HCT116 (cell line): ENCODE measurements around the gene PLA2G4B. TPM values are rescaled to one million over a fixed set of nuclear protein-coding genes. Genes with fewer than 3 reads are reported as not detected.

ENCODE experiments used
- ATAC-seq: fragments of 200-7000 bp; cut with Tn5 transposase; 2 replicates; pipeline ENCODE4 v1.9.1; 2020; ENCODE audit warnings: mild to moderate bottlenecking, moderate library complexity
- BruUV-seq: library from RNA; stranded (reverse); fragments of 400-500 nt; replicated peaks from 2 replicates; lab custom pipeline; 2021; lab: Mats Ljungman, UMichigan
- CTCF ChIA-PET: fragments of 300-600 bp; sonication (Branson Sonifier 250); formaldehyde crosslinking; loops from one replicate; lab custom pipeline; 2021; ENCODE audit warnings: antibody characterized with exemption; lab: Charles Lee
- POLR2A ChIA-PET: fragments of 300-600, 350-600 bp; sonication (Branson Sonifier 250); formaldehyde crosslinking; loops from one replicate; lab custom pipeline; 2021; ENCODE audit warnings: antibody characterized with exemption; lab: Charles Lee
- RAD21 ChIA-PET, 2 experiments: fragments of 300-600 bp; sonication (Branson Sonifier 250); formaldehyde crosslinking; loops; one replicate each; lab custom pipeline; 2023; ENCODE audit warnings: low total read pairs in 2 of 2; ENCODE audit not compliant: uncharacterized antibody in 2 of 2, unreplicated experiment in 2 of 2, low non-redundant PET in 1 of 2; lab: Charles Lee
- DNase-seq: peaks from one replicate; pipeline ENCODE4 v3.0.0-alpha.2; 2010; ENCODE audit warnings: low read depth, low spot score
- H2AFZ ChIP-seq: fragments of 200-600 bp; shearing (Covaris generic), sonication (generic); 2 replicates; pipeline ENCODE4 v1.6.1; 2017; ENCODE audit warnings: low read depth, mixed run types, mixed read lengths, antibody characterized with exemption, low read length; ENCODE audit not compliant: poor library complexity, severe bottlenecking
- H3K27ac ChIP-seq: 2 replicates; pipeline ENCODE4 v1.5.1; 2012; ENCODE audit warnings: low read depth, low read length
- H3K27me3 ChIP-seq: fragments of 200-600 bp; sonication (generic); 2 replicates; pipeline ENCODE4 v1.6.1; 2016; ENCODE audit warnings: mixed run types, low read length, mixed read lengths; ENCODE audit not compliant: insufficient read depth
- H3K36me3 ChIP-seq, 2 experiments: fragments of 200-500 bp in 1 of 2; fragments of 200-600 bp in 1 of 2; sonication (Bioruptor generic) in 1 of 2; sonication (generic) in 1 of 2; 2 replicates each; pipeline versions ENCODE4 v1.5.1 to v1.6.1; 2014 to 2016; ENCODE audit warnings: low read length in 2 of 2, inconsistent platforms in 1 of 2, mixed read lengths in 1 of 2, mixed run types in 1 of 2; ENCODE audit not compliant: insufficient read depth in 2 of 2, control insufficient read depth in 1 of 2
- H3K4me1 ChIP-seq, 2 experiments: fragments of 200-600 bp in 1 of 2; sonication (generic) in 1 of 2; 2 replicates each; pipeline versions ENCODE4 v1.5.1 to v1.6.1; 2012 to 2017; ENCODE audit warnings: low read length in 2 of 2, inconsistent platforms in 1 of 2, mild to moderate bottlenecking in 1 of 2, mixed read lengths in 1 of 2, mixed run types in 1 of 2, moderate library complexity in 1 of 2; ENCODE audit not compliant: insufficient read depth in 2 of 2, control insufficient read depth in 1 of 2
- H3K4me2 ChIP-seq: fragments of 200-600 bp; sonication (generic); 2 replicates; pipeline ENCODE4 v1.6.1; 2017; ENCODE audit warnings: mixed run types, low read length, mixed read lengths
- H3K4me3 ChIP-seq, 2 experiments: fragments of 200-600 bp in 1 of 2; sonication (generic) in 1 of 2; replicated peaks in 1 of 2; 2 replicates each; pipeline ENCODE4 v1.5.1; 2011 to 2016; ENCODE audit warnings: low read length in 2 of 2, control low read depth in 1 of 2, low read depth in 1 of 2, mild to moderate bottlenecking in 1 of 2, mixed read lengths in 1 of 2, mixed run types in 1 of 2
- H3K79me2 ChIP-seq: fragments of 200-600 bp; sonication (generic); 2 replicates; pipeline ENCODE4 v1.6.1; 2017; ENCODE audit warnings: mild to moderate bottlenecking, mixed run types, low read length, moderate library complexity, mixed read lengths; ENCODE audit not compliant: insufficient read depth
- H3K9ac ChIP-seq: fragments of 200-600 bp; sonication (generic); 2 replicates; pipeline ENCODE4 v1.6.1; 2016; ENCODE audit warnings: low read length, mixed read lengths
- H3K9me2 ChIP-seq: fragments of 200-600 bp; sonication (generic), shearing (Covaris generic); 2 replicates; pipeline ENCODE4 v1.6.1; 2017; ENCODE audit warnings: mixed run types, mild to moderate bottlenecking, moderate library complexity; ENCODE audit not compliant: insufficient read depth
- H3K9me3 ChIP-seq, 2 experiments: fragments of 200-500 bp in 1 of 2; fragments of 200-600 bp in 1 of 2; sonication (Bioruptor generic) in 1 of 2; sonication (generic) in 1 of 2; 2 replicates each; pipeline ENCODE4 v1.6.1; 2014 to 2017; ENCODE audit warnings: low read length in 2 of 2, mixed read lengths in 2 of 2, inconsistent platforms in 1 of 2, low read depth in 1 of 2, mild to moderate bottlenecking in 1 of 2, mixed run types in 1 of 2, moderate library complexity in 1 of 2; ENCODE audit not compliant: control insufficient read depth in 1 of 2, insufficient read depth in 1 of 2
- H4K20me1 ChIP-seq: fragments of 200-600 bp; sonication (generic), shearing (Covaris generic); 2 replicates; pipeline ENCODE4 v1.6.1; 2017; ENCODE audit warnings: mixed run types, mild to moderate bottlenecking, moderate library complexity; ENCODE audit not compliant: insufficient read depth
- ATF3 ChIP-seq: IDR thresholded peaks from 2 replicates; pipeline ENCODE4 v1.6.1; 2012
- MAX ChIP-seq: IDR thresholded peaks from 2 replicates; pipeline ENCODE4 v1.6.1; 2012
- REST ChIP-seq: IDR thresholded peaks from 2 replicates; pipeline ENCODE4 v1.6.1; 2012; ENCODE audit warnings: low read depth
- intact Hi-C: fragments of 100-400 bp; cut with micrococcal nuclease; formaldehyde crosslinking; loops from 2 replicates; pipeline ENCODE4 v1.10.0; 2022
- total RNA-seq: library from RNA; stranded (reverse); gene quantifications from one replicate; pipeline ENCODE4 v1.2.1, GENCODE V29; 2021; ENCODE audit not compliant: unreplicated experiment

The PLA2G4B gene
- total RNA-seq, 1 experiment from 2014 or later, result 4.7 TPM

- no peak for DNase-seq
- no peak overlapping the region for H3K4me3 ChIP-seq
- no peaks in the 10 kb centered on the region for H3K36me3 ChIP-seq
- no peak overlapping the region for H2AFZ ChIP-seq
- H3K9me2 ChIP-seq, result no peaks in the 10 kb centered on the region
- ChIA-PET RAD21 (no interaction called here), POLR2A (no interaction called here), CTCF (no interaction called here)
- no peaks in the 10 kb centered on the region for H3K79me2 ChIP-seq
- no TSS peak for BruUV-seq
- H3K4me1 ChIP-seq, result peaks cover 0 to 8% of the 10 kb centered on the region in 2 experiments; a peak in 2 of 4 replicates
- H3K4me2 ChIP-seq, result no peak overlapping the region
- no peak for TF ChIP-seq REST
- no peaks in the 10 kb centered on the region for H3K9me3 ChIP-seq
- H3K27me3 ChIP-seq, result no peaks in the 10 kb centered on the region
- no peak overlapping the region for H3K27ac ChIP-seq
- no peak overlapping the region for H3K9ac ChIP-seq
- ATAC-seq, result no peak
- H4K20me1 ChIP-seq, result no peaks in the 10 kb centered on the region
- intact Hi-C loops, result no loop called here
Measured at GRCh38 chr15:41873711-41874110, 35.1 kb downstream of the PLA2G4B start.

GRCh38 chr15:41874736-41875135 lies 36.1 kb downstream of the PLA2G4B start:
- ATAC-seq (no peak), DNase-seq (no peak)
- RAD21 ChIA-PET, result no interaction called here
- Histone ChIP-seq H2AFZ (no peak overlapping the region), H3K4me3 (no peak overlapping the region), H3K27ac (no peak overlapping the region), H3K9me2 (no peaks in the 10 kb centered on the region), H4K20me1 (no peaks in the 10 kb centered on the region), H3K9ac (no peak overlapping the region), H3K27me3 (no peaks in the 10 kb centered on the region), H3K9me3 (no peaks in the 10 kb centered on the region), H3K79me2 (no peaks in the 10 kb centered on the region), H3K4me1 (peaks cover 0 to 8% of the 10 kb centered on the region in 2 experiments; a peak in 2 of 4 replicates), H3K36me3 (no peaks in the 10 kb centered on the region), H3K4me2 (no peak overlapping the region)
- POLR2A ChIA-PET, result no interaction called here
- intact Hi-C loops, result no loop called here
- TF ChIP-seq MAX, result no peak
- no peak for TF ChIP-seq ATF3
- BruUV-seq, result no TSS peak
- CTCF ChIA-PET, result no interaction called here
